ENCODE measurements around the gene SPIRE1.

Gene SPIRE1

GRCh38 chr18:12443551-12443950 lies 214.4 kb downstream of the SPIRE1 start:
- no peak for DNase-seq (ENCODE audit: low spot score)

GRCh38 chr18:12442946-12443345 lies 215.0 kb downstream of the SPIRE1 start:
- DNase-seq (ENCODE audit: low spot score) = no peak

- DNase-seq (ENCODE audit: low spot score) = no peak
Measured at GRCh38 chr18:12441475-12442034, 216.4 kb downstream of the SPIRE1 start.

- no peak for DNase-seq (ENCODE audit: low spot score)
Measured at GRCh38 chr18:12438257-12438656, 219.7 kb downstream of the SPIRE1 start.

- DNase-seq (ENCODE audit: low spot score) = no peak
Measured at GRCh38 chr18:12435867-12436266, 222.0 kb downstream of the SPIRE1 start.

- DNase-seq (ENCODE audit: low spot score) = no peak
Measured at GRCh38 chr18:12434541-12434929, 223.4 kb downstream of the SPIRE1 start.

- DNase-seq (ENCODE audit: low spot score) = no peak
Measured at GRCh38 chr18:12433829-12434540, 223.9 kb downstream of the SPIRE1 start.

- DNase-seq (ENCODE audit: low spot score) = no peak
Measured at GRCh38 chr18:12432881-12433280, 225.0 kb downstream of the SPIRE1 start.

GRCh38 chr18:12432196-12432595 lies 225.7 kb downstream of the SPIRE1 start:
- DNase-seq (ENCODE audit: low spot score) = no peak

- no peak for DNase-seq (ENCODE audit: low spot score)
Measured at GRCh38 chr18:12431561-12431960, 226.3 kb downstream of the SPIRE1 start.

- DNase-seq (ENCODE audit: low spot score) = no peak
Measured at GRCh38 chr18:12430137-12430990, 227.5 kb downstream of the SPIRE1 start.

- DNase-seq (ENCODE audit: low spot score) = no peak
Measured at GRCh38 chr18:12429556-12429955, 228.4 kb downstream of the SPIRE1 start.

- no peak for DNase-seq (ENCODE audit: low spot score)
Measured at GRCh38 chr18:12428923-12429322, 229.0 kb downstream of the SPIRE1 start.

- DNase-seq (ENCODE audit: low spot score) = no peak
Measured at GRCh38 chr18:12426924-12427323, 231.0 kb downstream of the SPIRE1 start.

- no peak for DNase-seq (ENCODE audit: low spot score)
Measured at GRCh38 chr18:12424252-12424651, 233.7 kb downstream of the SPIRE1 start.

- no peak for DNase-seq (ENCODE audit: low spot score)
Measured at GRCh38 chr18:12423820-12424219, 234.1 kb downstream of the SPIRE1 start.

GRCh38 chr18:12423393-12423792 lies 234.5 kb downstream of the SPIRE1 start:
- DNase-seq (ENCODE audit: low spot score) = no peak

- DNase-seq (ENCODE audit: low spot score) = no peak
Measured at GRCh38 chr18:12422936-12423335, 235.0 kb downstream of the SPIRE1 start.

GRCh38 chr18:12421732-12422131 lies 236.2 kb downstream of the SPIRE1 start:
- no peak for DNase-seq (ENCODE audit: low spot score)

- DNase-seq (ENCODE audit: low spot score) = peak; percentile 74
Measured at GRCh38 chr18:12420821-12421421, 237.0 kb downstream of the SPIRE1 start.

- no peak for DNase-seq (ENCODE audit: low spot score)
Measured at GRCh38 chr18:12417687-12418086, 240.2 kb downstream of the SPIRE1 start.

- no peak for DNase-seq (ENCODE audit: low spot score)
Measured at GRCh38 chr18:12416098-12416729, 241.7 kb downstream of the SPIRE1 start.
